Naive thymus-derived CD4-positive, alpha-beta T cell (primary cell): ENCODE results near the gene PCSK1. TPM values are rescaled to one million over a fixed set of nuclear protein-coding genes. Genes with fewer than 3 reads are reported as not detected.

Source experiments
- ATAC-seq: fragments of 150-1000 bp; cut with Tn5 transposase; 2 replicates; pipeline ENCODE4 v1.10.0; 2021; ENCODE audit warnings: mild to moderate bottlenecking, moderate library complexity
- CTCF ChIA-PET: fragments of 350-600 bp; sonication (Branson Sonifier 250); formaldehyde crosslinking; loops from one replicate; lab custom pipeline; 2021; ENCODE audit warnings: antibody characterized with exemption; lab: Charles Lee
- POLR2A ChIA-PET: fragments of 350-600 bp; sonication (Branson Sonifier 250); formaldehyde crosslinking; loops from one replicate; lab custom pipeline; 2021; ENCODE audit warnings: antibody characterized with exemption, inconsistent platforms; lab: Charles Lee
- DNase-seq, 9 donors: peaks; one replicate each; pipeline versions ENCODE4 v3.0.0 to v3.0.0-alpha.2; 2020 to 2022; ENCODE audit warnings: mixed read lengths in 1 of 9
- H3K27ac ChIP-seq: one replicate; pipeline ENCODE4 v1.7.0; 2013; ENCODE audit warnings: mild to moderate bottlenecking, low read depth, low read length, moderate library complexity
- H3K27me3 ChIP-seq, 2 donors: one replicate each; pipeline ENCODE4 v1.7.0; 2013; ENCODE audit warnings: low read length in 2 of 2, mild to moderate bottlenecking in 2 of 2, moderate library complexity in 2 of 2; ENCODE audit not compliant: control insufficient read depth in 2 of 2, insufficient read depth in 2 of 2
- H3K36me3 ChIP-seq, 3 experiments: 1 replicate in 2 of 3; 2 replicates in 1 of 3; pipeline ENCODE4 v1.7.0; 2013; ENCODE audit warnings: low read length in 3 of 3, mild to moderate bottlenecking in 3 of 3, moderate library complexity in 1 of 3; ENCODE audit not compliant: insufficient read depth in 3 of 3, control insufficient read depth in 2 of 3
- H3K4me1 ChIP-seq, 2 donors: one replicate each; pipeline ENCODE4 v1.7.0; 2013; ENCODE audit warnings: low read length in 2 of 2, mild to moderate bottlenecking in 2 of 2, moderate library complexity in 1 of 2; ENCODE audit not compliant: control insufficient read depth in 2 of 2, insufficient read depth in 2 of 2
- H3K4me3 ChIP-seq: 2 replicates; pipeline ENCODE4 v1.7.0; 2013; ENCODE audit warnings: mild to moderate bottlenecking, low read length
- H3K9me3 ChIP-seq, 3 experiments: 1 replicate in 2 of 3; 2 replicates in 1 of 3; pipeline ENCODE4 v1.7.0; 2013; ENCODE audit warnings: low read length in 3 of 3; ENCODE audit not compliant: control insufficient read depth in 2 of 3
- H3K27ac Mint-ChIP-seq, 9 donors: one replicate each; pipeline ENCODE4 v1.8.0; 2020 to 2022; ENCODE audit warnings: mixed read lengths in 9 of 9, mild to moderate bottlenecking in 8 of 9, moderate library complexity in 5 of 9, inconsistent platforms in 2 of 9
- H3K27me3 Mint-ChIP-seq, 5 donors: one replicate each; pipeline ENCODE4 v1.8.0; 2021 to 2022; ENCODE audit warnings: mixed read lengths in 5 of 5, mild to moderate bottlenecking in 1 of 5
- H3K36me3 Mint-ChIP-seq, 5 donors: one replicate each; pipeline ENCODE4 v1.8.0; 2020 to 2022; ENCODE audit warnings: mixed read lengths in 5 of 5, mild to moderate bottlenecking in 3 of 5, inconsistent platforms in 1 of 5
- H3K4me1 Mint-ChIP-seq, 7 donors: one replicate each; pipeline ENCODE4 v1.8.0; 2020 to 2022; ENCODE audit warnings: mixed read lengths in 7 of 7, mild to moderate bottlenecking in 3 of 7, inconsistent platforms in 1 of 7
- H3K4me3 Mint-ChIP-seq, 10 donors: one replicate each; pipeline ENCODE4 v1.8.0; 2020 to 2022; ENCODE audit warnings: mild to moderate bottlenecking in 10 of 10, mixed read lengths in 10 of 10, moderate library complexity in 6 of 10, inconsistent platforms in 2 of 10
- H3K9me3 Mint-ChIP-seq, 11 donors: one replicate each; pipeline ENCODE4 v1.8.0; 2020 to 2022; ENCODE audit warnings: mixed read lengths in 11 of 11, mild to moderate bottlenecking in 4 of 11, inconsistent platforms in 1 of 11, moderate library complexity in 1 of 11
- intact Hi-C, 2 donors: fragments of 100-400 bp; cut with micrococcal nuclease; formaldehyde crosslinking; loops; one replicate each; pipeline ENCODE4 v1.15.1; 2023
- polyA plus RNA-seq, 2 donors: library from polyadenylated mRNA; unstranded; fragments of 300-500 nt; fragmentation: Illumina TruSeq; gene quantifications; one replicate each; pipeline ENCODE4 v1.2.3, GENCODE V29; 2021
- total RNA-seq, 6 experiments: library from RNA in 5 of 6; stranded (reverse) in 5 of 6; gene quantifications; 1 replicate in 5 of 6; 2 replicates in 1 of 6; pipeline ENCODE4 v1.2.3 and lab custom pipeline; 2021 to 2026

The PCSK1 gene
- total and polyA plus RNA-seq, 7 experiments from 2014 or later: not detected

- DNase-seq: no peak
- Histone ChIP-seq H3K4me1 (no peaks in the 10 kb centered on the region), H3K27ac (no peak overlapping the region), H3K9me3 (no peaks in the 10 kb centered on the region), H3K36me3 (no peaks in the 10 kb centered on the region), H3K4me3 (no peak overlapping the region), H3K27me3 (no peaks in the 10 kb centered on the region)
- no peak for ATAC-seq
- Mint-ChIP-seq H3K4me1 (no peaks in the 10 kb centered on the region), H3K36me3 (no peaks in the 10 kb centered on the region), H3K27me3 (peaks cover 8 to 25% (median 20%) of the 10 kb centered on the region in 5 donors), H3K27ac (no peak overlapping the region), H3K9me3 (peaks cover 0 to 2% (median 0%) of the 10 kb centered on the region in 11 donors), H3K4me3 (no peak overlapping the region)
- ChIA-PET CTCF (no interaction called here), POLR2A (no interaction called here)
- intact Hi-C loops: no loop called here
These were observed 37.7 kb upstream of the PCSK1 start for GRCh38 chr5:96470785-96471184.

- no peak overlapping the region for H3K4me3 ChIP-seq
- Mint-ChIP-seq H3K9me3 (no peaks in the 10 kb centered on the region), H3K4me3 (no peak overlapping the region), H3K27me3 (peaks cover 9 to 25% (median 20%) of the 10 kb centered on the region in 5 donors), H3K27ac (no peak overlapping the region), H3K36me3 (no peaks in the 10 kb centered on the region), H3K4me1 (no peaks in the 10 kb centered on the region)
- H3K9me3 ChIP-seq: no peaks in the 10 kb centered on the region
- ATAC-seq (no peak), DNase-seq (no peak)
- no peaks in the 10 kb centered on the region for H3K36me3 ChIP-seq
- H3K27ac ChIP-seq: no peak overlapping the region
- no peaks in the 10 kb centered on the region for H3K4me1 ChIP-seq
- H3K27me3 ChIP-seq: no peaks in the 10 kb centered on the region
- intact Hi-C loops: no loop called here
- ChIA-PET POLR2A (no interaction called here), CTCF (no interaction called here)
These were observed 35.9 kb upstream of the PCSK1 start for GRCh38 chr5:96468956-96469355.

DNA sequence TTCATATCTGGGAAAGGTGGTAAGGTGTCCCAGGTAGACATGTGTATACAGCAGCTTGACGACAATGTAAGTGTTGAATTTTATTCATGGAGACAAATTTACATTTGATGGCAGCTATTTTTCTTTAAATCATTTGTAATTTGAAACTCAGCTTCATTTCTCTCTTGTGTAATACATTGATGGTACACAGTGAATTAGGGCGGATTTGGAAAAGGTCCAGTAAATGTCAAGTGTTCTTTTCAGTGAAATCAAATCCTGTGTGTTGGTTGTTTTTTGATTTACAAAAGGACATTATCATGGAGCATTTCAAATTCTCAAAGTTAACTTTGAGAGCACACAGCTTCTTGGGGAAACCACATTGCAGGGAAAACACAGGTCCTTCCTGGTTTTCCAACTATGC, 30.0 kb upstream of the PCSK1 start:
- Mint-ChIP-seq H3K4me1 (peaks cover 0 to 2% (median 0%) of the 10 kb centered on the region in 7 donors), H3K27ac (no peak overlapping the region), H3K9me3 (peaks cover 0 to 3% (median 0%) of the 10 kb centered on the region in 11 donors), H3K36me3 (no peaks in the 10 kb centered on the region), H3K4me3 (no peak overlapping the region), H3K27me3 (peaks cover 5 to 22% (median 17%) of the 10 kb centered on the region in 5 donors)
- H3K27me3 ChIP-seq: no peaks in the 10 kb centered on the region
- no peaks in the 10 kb centered on the region for H3K9me3 ChIP-seq
- no peak for ATAC-seq
- no peak overlapping the region for H3K4me3 ChIP-seq
- DNase-seq: no peak
- H3K27ac ChIP-seq: no peak overlapping the region
- intact Hi-C loops: no loop called here
- H3K4me1 ChIP-seq: no peaks in the 10 kb centered on the region
- no peaks in the 10 kb centered on the region for H3K36me3 ChIP-seq
- CTCF ChIA-PET: no interaction called here
- POLR2A ChIA-PET: no interaction called here

- Histone ChIP-seq H3K36me3 (no peaks in the 10 kb centered on the region), H3K4me3 (no peak overlapping the region), H3K4me1 (no peaks in the 10 kb centered on the region), H3K27ac (no peak overlapping the region), H3K27me3 (no peaks in the 10 kb centered on the region), H3K9me3 (no peaks in the 10 kb centered on the region)
- H3K4me1 Mint-ChIP-seq: peaks cover 0 to 3% (median 0%) of the 10 kb centered on the region in 7 donors
- peaks cover 0 to 8% (median 0%) of the 10 kb centered on the region in 11 donors for H3K9me3 Mint-ChIP-seq
- DNase-seq: no peak
- intact Hi-C loops: no loop called here
- no peak for ATAC-seq
- POLR2A ChIA-PET: no interaction called here
- no peak overlapping the region for H3K27ac Mint-ChIP-seq
- CTCF ChIA-PET: no interaction called here
- no peaks in the 10 kb centered on the region for H3K36me3 Mint-ChIP-seq
- H3K4me3 Mint-ChIP-seq: no peak overlapping the region
- H3K27me3 Mint-ChIP-seq: peaks cover 4 to 16% (median 11%) of the 10 kb centered on the region in 5 donors
These were observed 26.5 kb upstream of the PCSK1 start for GRCh38 chr5:96459313-96460121.

GRCh38 chr5:96458176-96458575, 25.1 kb upstream of the PCSK1 start:
- Mint-ChIP-seq H3K4me1 (peaks cover 0 to 3% (median 0%) of the 10 kb centered on the region in 7 donors), H3K4me3 (no peak overlapping the region), H3K36me3 (no peaks in the 10 kb centered on the region), H3K9me3 (peaks cover 0 to 8% (median 0%) of the 10 kb centered on the region in 11 donors), H3K27me3 (peaks cover 0 to 12% (median 7%) of the 10 kb centered on the region in 5 donors), H3K27ac (no peak overlapping the region)
- no peaks in the 10 kb centered on the region for H3K4me1 ChIP-seq
- no peak overlapping the region for H3K27ac ChIP-seq
- ATAC-seq: no peak
- no peaks in the 10 kb centered on the region for H3K27me3 ChIP-seq
- ChIA-PET CTCF (no interaction called here), POLR2A (no interaction called here)
- H3K36me3 ChIP-seq: no peaks in the 10 kb centered on the region
- DNase-seq: no peak
- intact Hi-C loops: no loop called here
- H3K9me3 ChIP-seq: no peaks in the 10 kb centered on the region
- no peak overlapping the region for H3K4me3 ChIP-seq

GRCh38 chr5:96455789-96456188, 22.7 kb upstream of the PCSK1 start:
- intact Hi-C loops: no loop called here
- Mint-ChIP-seq H3K27me3 (peaks cover 0 to 11% (median 0%) of the 10 kb centered on the region in 5 donors), H3K4me3 (no peak overlapping the region), H3K36me3 (no peaks in the 10 kb centered on the region), H3K4me1 (peaks cover 0 to 3% (median 0%) of the 10 kb centered on the region in 7 donors), H3K27ac (no peak overlapping the region), H3K9me3 (peaks cover 0 to 8% (median 0%) of the 10 kb centered on the region in 11 donors)
- H3K4me3 ChIP-seq: no peak overlapping the region
- DNase-seq (no peak), ATAC-seq (no peak)
- H3K27me3 ChIP-seq: no peaks in the 10 kb centered on the region
- CTCF ChIA-PET: interaction anchor here (0.5 to 0.6 kb wide), 2 partner anchors 46 to 371 kb away, joined by 3 read pairs; no protein-coding TSS in a partner anchor
- H3K9me3 ChIP-seq: no peaks in the 10 kb centered on the region
- POLR2A ChIA-PET: no interaction called here
- H3K36me3 ChIP-seq: no peaks in the 10 kb centered on the region
- H3K4me1 ChIP-seq: no peaks in the 10 kb centered on the region
- H3K27ac ChIP-seq: no peak overlapping the region

DNA sequence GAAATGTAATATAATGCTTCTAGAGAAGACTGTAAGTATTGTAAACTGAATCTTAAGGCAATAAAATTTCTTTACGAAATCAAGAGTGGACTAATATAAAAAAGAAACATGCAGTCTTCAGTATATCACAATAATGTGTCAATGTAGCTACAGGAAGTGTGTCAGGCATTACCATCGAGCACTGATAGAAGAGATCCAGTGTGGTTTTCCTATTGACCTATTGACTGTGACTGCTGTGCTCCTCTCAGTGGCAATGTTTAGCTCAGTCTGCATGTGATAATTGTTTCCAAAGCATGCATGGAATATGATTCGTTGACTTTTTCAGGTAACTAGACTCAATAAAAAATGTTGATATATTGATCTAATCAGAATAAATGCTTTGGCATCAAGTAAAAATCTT, 20.3 kb upstream of the PCSK1 start:
- Mint-ChIP-seq H3K27ac (no peak overlapping the region), H3K9me3 (peaks cover 0 to 8% (median 0%) of the 10 kb centered on the region in 11 donors), H3K36me3 (no peaks in the 10 kb centered on the region), H3K4me1 (peaks cover 0 to 3% (median 0%) of the 10 kb centered on the region in 7 donors), H3K27me3 (peaks cover 6 to 20% (median 11%) of the 10 kb centered on the region in 5 donors), H3K4me3 (no peak overlapping the region)
- Histone ChIP-seq H3K27ac (no peak overlapping the region), H3K4me3 (no peak overlapping the region), H3K9me3 (no peaks in the 10 kb centered on the region), H3K4me1 (no peaks in the 10 kb centered on the region), H3K27me3 (no peaks in the 10 kb centered on the region), H3K36me3 (no peaks in the 10 kb centered on the region)
- DNase-seq (no peak), ATAC-seq (no peak)
- intact Hi-C loops: no loop called here
- ChIA-PET POLR2A (no interaction called here), CTCF (no interaction called here)
